Tibial nerve (tissue), 4 donors: ENCODE results near the gene CDR2.

Experiments used
- CTCF ChIP-seq, 5 experiments: fragments of 200-600 bp in 3 of 5; fragments of 450-650 bp in 2 of 5; sonication (generic) in 3 of 5; IDR thresholded peaks; one replicate each; pipeline ENCODE4 v1.5.1; 2016 to 2019; ENCODE audit warnings: antibody characterized with exemption in 5 of 5, mild to moderate bottlenecking in 3 of 5, moderate library complexity in 2 of 5
- EP300 ChIP-seq, 2 donors: sonication (generic); formaldehyde crosslinking; IDR thresholded peaks; one replicate each; pipeline ENCODE4 v1.6.1; 2017; ENCODE audit warnings: antibody characterized with exemption in 2 of 2, mild to moderate bottlenecking in 1 of 2
- POLR2A ChIP-seq, 2 donors: fragments of 450-650 bp; IDR thresholded peaks; one replicate each; pipeline ENCODE4 v1.6.1; 2017; ENCODE audit warnings: antibody characterized with exemption in 2 of 2, mild to moderate bottlenecking in 2 of 2, moderate library complexity in 2 of 2

GRCh38 chr16:22327446-22327775 lies 47.0 kb downstream of the CDR2 start:
- TF ChIP-seq POLR2A (IDR thresholded peaks at IDR 0.05) (no peak), CTCF (IDR thresholded peaks at IDR 0.05) (no peak), EP300 (IDR thresholded peaks at IDR 0.05) (no peak)
